Measurements from ENCODE around the gene CSPG4. TPM values are rescaled to one million over a fixed set of nuclear protein-coding genes. Genes with fewer than 3 reads are reported as not detected.

CSPG4 gene
- total RNA-seq, 1 experiment from 2014 or later = 2.4 TPM

GRCh38 chr15:75647370-75648155, 65.1 kb downstream of the CSPG4 start, which contains the start of gene SNX33:
SNX33 (plus strand) TSS chr15:75647912; CDS start chr15:75649103, 1,191 bp downstream.
- Histone ChIP-seq H3K79me2 (ENCODE audit: low read depth) (peaks cover 64% of the 10 kb centered on the region), H3K9me2 (ENCODE audit: insufficient read depth) (no peaks in the 10 kb centered on the region), H3K4me1 (replicated peaks; ENCODE audit: insufficient read depth) (peaks cover 58% of the 10 kb centered on the region), H3K27me3 (ENCODE audit: insufficient read depth, low read depth) (no peaks in the 10 kb centered on the region), H3K4me3 (peak within 1 kb of the TSS; percentile 86), H3K9me3 (ENCODE audit: insufficient read depth, low read depth) (no peaks in the 10 kb centered on the region), H3K27ac (peak within 1 kb of the TSS; percentile 46), H4K20me1 (ENCODE audit: insufficient read depth) (peaks cover 11% of the 10 kb centered on the region), H2AFZ (peak within 1 kb of the TSS; percentile 85), H3K4me2 (peak within 1 kb of the TSS; percentile 96), H3F3A (ENCODE audit: insufficient read depth, low read depth) (peaks cover 25% of the 10 kb centered on the region), H3K36me3 (ENCODE audit: low read depth) (no peaks in the 10 kb centered on the region)
- TF ChIP-seq EZH2 (IDR thresholded peaks at IDR 0.05; ENCODE audit: low read depth) = no peak
- TF ChIP-seq, protein P1, sequence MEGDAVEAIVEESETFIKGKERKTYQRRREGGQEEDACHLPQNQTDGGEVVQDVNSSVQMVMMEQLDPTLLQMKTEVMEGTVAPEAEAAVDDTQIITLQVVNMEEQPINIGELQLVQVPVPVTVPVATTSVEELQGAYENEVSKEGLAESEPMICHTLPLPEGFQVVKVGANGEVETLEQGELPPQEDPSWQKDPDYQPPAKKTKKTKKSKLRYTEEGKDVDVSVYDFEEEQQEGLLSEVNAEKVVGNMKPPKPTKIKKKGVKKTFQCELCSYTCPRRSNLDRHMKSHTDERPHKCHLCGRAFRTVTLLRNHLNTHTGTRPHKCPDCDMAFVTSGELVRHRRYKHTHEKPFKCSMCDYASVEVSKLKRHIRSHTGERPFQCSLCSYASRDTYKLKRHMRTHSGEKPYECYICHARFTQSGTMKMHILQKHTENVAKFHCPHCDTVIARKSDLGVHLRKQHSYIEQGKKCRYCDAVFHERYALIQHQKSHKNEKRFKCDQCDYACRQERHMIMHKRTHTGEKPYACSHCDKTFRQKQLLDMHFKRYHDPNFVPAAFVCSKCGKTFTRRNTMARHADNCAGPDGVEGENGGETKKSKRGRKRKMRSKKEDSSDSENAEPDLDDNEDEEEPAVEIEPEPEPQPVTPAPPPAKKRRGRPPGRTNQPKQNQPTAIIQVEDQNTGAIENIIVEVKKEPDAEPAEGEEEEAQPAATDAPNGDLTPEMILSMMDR (conservative IDR thresholded peaks at IDR 0.05) = peak; percentile 60
- peak; percentile 58 to 82 for DNase-seq
- intact Hi-C loops (cut with micrococcal nuclease; ENCODE audit: unreplicated experiment) = no loop called here
- CTCF ChIA-PET = interaction anchor here (0.6 to 1.1 kb wide), 8 partner anchors 10 to 1123 kb away, joined by 3 to 8 read pairs (median 4); partner anchors contain the start of genes PTPN9 and SNUPN
- POLR2A ChIA-PET (ENCODE audit: unreplicated experiment) = interaction anchor here (0.5 to 1.4 kb wide), 9 partner anchors 11 to 698 kb away, joined by 3 to 20 read pairs (median 4); partner anchors contain the start of gene MAN2C1
- no TSS peak for BruUV-seq (replicated peaks)

GRCh38 chr15:75646944-75647364, 65.7 kb downstream of the CSPG4 start:
- BruUV-seq (replicated peaks) = TSS peak; percentile 68
- H3K9me3 ChIP-seq (ENCODE audit: insufficient read depth, low read depth) = no peaks in the 10 kb centered on the region
- ChIA-PET POLR2A (ENCODE audit: unreplicated experiment) (interaction anchor here (0.5 to 1.4 kb wide), 8 partner anchors 10 to 699 kb away, joined by 3 to 20 read pairs (median 4); partner anchors contain the start of genes MAN2C1 and SIN3A), CTCF (interaction anchor here (0.6 to 1.1 kb wide), 4 partner anchors 21 to 1123 kb away, joined by 4 to 7 read pairs (median 4); partner anchors contain the start of gene SNUPN)
- peaks cover 58% of the 10 kb centered on the region for H3K79me2 ChIP-seq (ENCODE audit: low read depth)
- H3K27me3 ChIP-seq (ENCODE audit: insufficient read depth, low read depth) = no peaks in the 10 kb centered on the region
- DNase-seq = no peak
- H3K4me3 ChIP-seq = peak overlapping the region; percentile 86
- no peaks in the 10 kb centered on the region for H3K9me2 ChIP-seq (ENCODE audit: insufficient read depth)
- TF ChIP-seq, protein P1 (conservative IDR thresholded peaks at IDR 0.05) = no peak
- TF ChIP-seq EZH2 (IDR thresholded peaks at IDR 0.05; ENCODE audit: low read depth) = no peak
- H4K20me1 ChIP-seq (ENCODE audit: insufficient read depth) = peaks cover 8% of the 10 kb centered on the region
- intact Hi-C loops (cut with micrococcal nuclease; ENCODE audit: unreplicated experiment) = no loop called here
- H3F3A ChIP-seq (ENCODE audit: insufficient read depth, low read depth) = peaks cover 25% of the 10 kb centered on the region
- no peaks in the 10 kb centered on the region for H3K36me3 ChIP-seq (ENCODE audit: low read depth)
- peak overlapping the region; percentile 46 for H3K27ac ChIP-seq
- H3K4me2 ChIP-seq = peak overlapping the region; percentile 96
- H2AFZ ChIP-seq = peak overlapping the region; percentile 85
- peaks cover 55% of the 10 kb centered on the region for H3K4me1 ChIP-seq (replicated peaks; ENCODE audit: insufficient read depth)

- TF ChIP-seq, protein P1 (conservative IDR thresholded peaks at IDR 0.05) = no peak
- no peak for TF ChIP-seq EZH2 (IDR thresholded peaks at IDR 0.05; ENCODE audit: low read depth)
- peak overlapping the region; percentile 46 for H3K27ac ChIP-seq
- BruUV-seq (replicated peaks) = no TSS peak
Measured at GRCh38 chr15:75646112-75646943, 66.3 kb downstream of the CSPG4 start.

More at GRCh38 chr15:75646112-75646943, 66.3 kb downstream of the CSPG4 start:
- Histone ChIP-seq H4K20me1 (ENCODE audit: insufficient read depth) (peaks cover 7% of the 10 kb centered on the region), H3K27me3 (ENCODE audit: insufficient read depth, low read depth) (no peaks in the 10 kb centered on the region), H3K4me2 (peak overlapping the region; percentile 96), H3K4me3 (peak overlapping the region; percentile 86), H3K9me3 (ENCODE audit: insufficient read depth, low read depth) (no peaks in the 10 kb centered on the region), H3F3A (ENCODE audit: insufficient read depth, low read depth) (peaks cover 19% of the 10 kb centered on the region), H3K36me3 (ENCODE audit: low read depth) (no peaks in the 10 kb centered on the region), H3K79me2 (ENCODE audit: low read depth) (peaks cover 52% of the 10 kb centered on the region), H2AFZ (peak overlapping the region; percentile 85), H3K9me2 (ENCODE audit: insufficient read depth) (no peaks in the 10 kb centered on the region), H3K4me1 (replicated peaks; ENCODE audit: insufficient read depth) (peaks cover 50% of the 10 kb centered on the region)
- DNase-seq = no peak
- intact Hi-C loops (cut with micrococcal nuclease; ENCODE audit: unreplicated experiment) = no loop called here
- POLR2A ChIA-PET (ENCODE audit: unreplicated experiment) = interaction anchor here (0.6 to 1.4 kb wide), 5 partner anchors 23 to 279 kb away, joined by 3 to 7 read pairs (median 5); partner anchors contain the start of genes MAN2C1 and SIN3A
- CTCF ChIA-PET = interaction anchor here (0.9 kb wide), 1 partner anchor 193 kb away, joined by 4 read pairs; no protein-coding TSS in a partner anchor
